ENCODE data around the gene CPED1.
"Not testable (repeated sequence)": the region's sequence is repeated elsewhere in the genome, so short reads cannot be mapped to it uniquely, and the experiment has no call there.

Gene CPED1

DNA sequence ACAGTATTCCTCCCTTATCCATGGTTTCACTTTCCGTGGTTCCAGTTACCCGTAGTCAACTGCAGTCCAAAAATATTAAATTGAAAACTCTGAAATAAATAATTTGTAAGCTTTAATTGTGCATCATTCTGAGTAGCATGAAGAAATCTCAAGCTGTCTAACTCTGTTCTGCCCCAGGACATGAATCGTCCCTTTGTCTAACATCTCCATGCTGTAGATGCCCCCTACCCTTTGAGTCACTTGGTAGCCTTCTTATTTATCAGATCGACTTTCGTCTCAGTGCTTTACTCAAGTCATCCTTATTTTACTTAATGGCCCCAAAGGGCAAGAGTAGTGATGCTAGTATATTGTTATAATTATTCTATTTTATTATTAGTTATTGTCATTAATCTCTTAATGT is 41.8 kb downstream of the CPED1 start:
- Histone ChIP-seq H3K36me3 (ENCODE audit: control insufficient read depth, insufficient read depth, low read length) (no peaks in the 10 kb centered on the region), H2AFZ (no peak overlapping the region), H3K4me3 (ENCODE audit: low read depth, low read length) (no peak overlapping the region), H3K79me2 (no peaks in the 10 kb centered on the region), H3K9me3 (ENCODE audit: control insufficient read depth, low read length) (no peaks in the 10 kb centered on the region), H3K4me1 (no peaks in the 10 kb centered on the region), H3K27me3 (ENCODE audit: control insufficient read depth, insufficient read depth, low read length) (no peaks in the 10 kb centered on the region), H3K9ac (no peak overlapping the region), H3K27ac (no peak overlapping the region), H3K4me2 (ENCODE audit: low read length) (no peak overlapping the region)
- TF ChIP-seq, protein P1, sequence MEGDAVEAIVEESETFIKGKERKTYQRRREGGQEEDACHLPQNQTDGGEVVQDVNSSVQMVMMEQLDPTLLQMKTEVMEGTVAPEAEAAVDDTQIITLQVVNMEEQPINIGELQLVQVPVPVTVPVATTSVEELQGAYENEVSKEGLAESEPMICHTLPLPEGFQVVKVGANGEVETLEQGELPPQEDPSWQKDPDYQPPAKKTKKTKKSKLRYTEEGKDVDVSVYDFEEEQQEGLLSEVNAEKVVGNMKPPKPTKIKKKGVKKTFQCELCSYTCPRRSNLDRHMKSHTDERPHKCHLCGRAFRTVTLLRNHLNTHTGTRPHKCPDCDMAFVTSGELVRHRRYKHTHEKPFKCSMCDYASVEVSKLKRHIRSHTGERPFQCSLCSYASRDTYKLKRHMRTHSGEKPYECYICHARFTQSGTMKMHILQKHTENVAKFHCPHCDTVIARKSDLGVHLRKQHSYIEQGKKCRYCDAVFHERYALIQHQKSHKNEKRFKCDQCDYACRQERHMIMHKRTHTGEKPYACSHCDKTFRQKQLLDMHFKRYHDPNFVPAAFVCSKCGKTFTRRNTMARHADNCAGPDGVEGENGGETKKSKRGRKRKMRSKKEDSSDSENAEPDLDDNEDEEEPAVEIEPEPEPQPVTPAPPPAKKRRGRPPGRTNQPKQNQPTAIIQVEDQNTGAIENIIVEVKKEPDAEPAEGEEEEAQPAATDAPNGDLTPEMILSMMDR (IDR thresholded peaks at IDR 0.05) = no peak

DNA sequence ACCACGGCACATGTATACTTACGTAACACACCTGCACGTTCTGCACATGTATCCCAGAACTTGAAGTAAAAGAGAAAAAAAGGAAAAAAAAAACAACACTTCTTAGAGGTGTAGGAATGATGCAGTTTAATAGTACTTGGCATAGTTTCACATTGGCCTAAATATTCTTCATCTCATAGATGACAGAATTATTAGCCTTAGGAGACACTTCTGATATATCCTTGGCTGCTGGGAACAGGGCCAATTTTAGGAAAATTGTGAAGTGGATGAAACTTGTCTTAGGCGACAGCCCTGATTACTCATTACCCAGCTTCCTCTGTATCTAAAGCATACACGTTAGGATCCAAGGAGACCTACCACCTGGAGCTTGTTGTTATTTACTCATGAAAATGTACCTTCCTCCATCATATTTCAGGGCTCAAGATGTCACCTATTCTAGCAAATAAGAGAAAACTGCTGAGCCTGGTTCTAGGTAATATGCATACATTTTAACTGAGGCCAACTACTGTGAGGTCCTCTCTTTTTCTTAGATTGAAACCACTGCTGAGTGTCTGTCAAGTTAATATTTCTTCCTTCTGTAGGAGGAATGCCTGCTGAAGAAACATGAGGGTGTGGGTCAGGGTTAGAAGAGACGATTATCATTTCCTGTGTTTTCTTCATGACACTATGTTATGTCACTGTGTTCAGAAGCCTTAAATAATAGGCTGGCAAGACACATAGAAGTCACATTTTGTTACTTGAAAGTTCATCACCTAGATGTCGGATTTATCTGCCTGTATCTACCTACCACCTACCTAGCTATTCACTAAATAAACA is 44.3 kb downstream of the CPED1 start:
- no peaks in the 10 kb centered on the region for H3K4me1 ChIP-seq
- H3K27me3 ChIP-seq (ENCODE audit: control insufficient read depth, insufficient read depth, low read length) = no peaks in the 10 kb centered on the region
- no peak overlapping the region for H3K4me3 ChIP-seq (ENCODE audit: low read depth, low read length)
- H3K4me2 ChIP-seq (ENCODE audit: low read length) = no peak overlapping the region
- no peak overlapping the region for H3K9ac ChIP-seq
- H3K27ac ChIP-seq = no peak overlapping the region
- no peaks in the 10 kb centered on the region for H3K9me3 ChIP-seq (ENCODE audit: control insufficient read depth, low read length)
- H3K36me3 ChIP-seq (ENCODE audit: control insufficient read depth, insufficient read depth, low read length) = no peaks in the 10 kb centered on the region
- TF ChIP-seq, protein P1 (IDR thresholded peaks at IDR 0.05) = no peak
- H3K79me2 ChIP-seq = no peaks in the 10 kb centered on the region
- no peak overlapping the region for H2AFZ ChIP-seq

DNA sequence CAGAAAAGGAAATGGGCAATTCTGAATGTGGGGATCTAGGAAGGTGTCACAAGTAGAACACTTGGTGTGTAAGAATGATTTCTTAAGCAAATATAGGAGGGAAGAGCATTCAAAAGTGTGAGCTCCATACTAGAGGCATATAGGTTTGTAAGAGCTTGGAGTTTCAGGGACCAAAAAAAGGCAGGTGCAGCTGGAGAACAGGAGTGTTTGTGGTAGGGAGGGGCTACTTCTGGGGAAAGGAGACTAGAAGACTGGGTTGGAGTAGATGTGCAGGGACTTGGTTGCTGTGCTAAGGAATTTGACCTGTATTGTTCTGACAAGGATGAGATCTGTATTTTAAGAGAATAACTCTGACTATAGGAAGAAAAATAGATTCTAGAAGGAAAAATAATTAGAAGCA is 46.4 kb downstream of the CPED1 start:
- Histone ChIP-seq H3K79me2 (no peaks in the 10 kb centered on the region), H3K9ac (no peak overlapping the region), H2AFZ (no peak overlapping the region), H3K27ac (no peak overlapping the region), H3K36me3 (ENCODE audit: control insufficient read depth, insufficient read depth, low read length) (no peaks in the 10 kb centered on the region), H3K4me2 (ENCODE audit: low read length) (no peak overlapping the region), H3K27me3 (ENCODE audit: control insufficient read depth, insufficient read depth, low read length) (no peaks in the 10 kb centered on the region), H3K4me3 (ENCODE audit: low read depth, low read length) (no peak overlapping the region), H3K9me3 (ENCODE audit: control insufficient read depth, low read length) (no peaks in the 10 kb centered on the region), H3K4me1 (no peaks in the 10 kb centered on the region)
- TF ChIP-seq, protein P1 (IDR thresholded peaks at IDR 0.05) = no peak

DNA sequence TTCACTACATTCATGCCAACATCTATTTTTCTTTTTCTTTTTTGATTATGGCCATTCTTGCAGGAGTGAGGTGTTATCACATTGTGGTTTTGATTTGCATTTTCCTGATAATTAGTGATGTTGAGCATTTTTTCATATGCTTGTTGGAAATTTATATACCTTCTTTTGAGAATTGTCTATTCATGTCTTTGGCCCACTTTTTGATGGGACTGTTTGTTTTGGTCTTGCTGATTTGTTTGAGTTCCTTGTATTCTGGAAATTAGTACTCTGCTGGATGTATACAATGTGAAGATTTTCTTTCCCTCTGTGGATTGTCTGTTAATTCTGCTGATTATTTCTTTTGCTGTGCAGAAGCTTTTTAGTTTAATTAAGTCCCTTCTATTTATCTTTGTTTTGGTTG is 48.3 kb downstream of the CPED1 start:
- not testable (repeated sequence) for H3K79me2 ChIP-seq; H3K4me3 ChIP-seq (ENCODE audit: low read depth, low read length); H3K9ac ChIP-seq; H3K4me2 ChIP-seq (ENCODE audit: low read length); H3K27ac ChIP-seq; H3K27me3 ChIP-seq (ENCODE audit: control insufficient read depth, insufficient read depth, low read length); H3K4me1 ChIP-seq; H3K9me3 ChIP-seq (ENCODE audit: control insufficient read depth, low read length); H2AFZ ChIP-seq; H3K36me3 ChIP-seq (ENCODE audit: control insufficient read depth, insufficient read depth, low read length)

DNA sequence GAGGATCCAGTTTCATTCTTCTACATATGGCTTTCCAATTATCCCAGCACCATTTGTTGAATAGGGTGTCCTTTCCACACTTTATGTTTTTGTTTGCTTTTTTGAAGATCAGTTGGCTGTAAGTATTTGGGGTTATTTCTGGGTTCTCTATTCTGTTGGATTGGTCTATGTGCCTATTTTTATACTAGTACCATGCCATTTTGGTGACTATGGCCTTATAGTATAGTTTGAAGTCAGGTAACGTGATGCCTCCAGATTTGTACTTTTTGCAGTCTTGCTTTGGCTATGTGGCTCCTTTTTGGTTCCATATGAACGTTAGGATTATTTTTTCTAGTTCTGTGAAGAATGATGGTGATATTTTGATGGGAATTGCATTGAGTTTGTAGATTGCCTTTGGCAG is 48.8 kb downstream of the CPED1 start:
- not testable (repeated sequence) for H3K27me3 ChIP-seq (ENCODE audit: control insufficient read depth, insufficient read depth, low read length); H3K9me3 ChIP-seq (ENCODE audit: control insufficient read depth, low read length); H3K4me3 ChIP-seq (ENCODE audit: low read depth, low read length); H3K4me2 ChIP-seq (ENCODE audit: low read length); H3K4me1 ChIP-seq; H3K36me3 ChIP-seq (ENCODE audit: control insufficient read depth, insufficient read depth, low read length); H3K79me2 ChIP-seq; H3K27ac ChIP-seq; H3K9ac ChIP-seq; H2AFZ ChIP-seq
